Mesendoderm (in vitro differentiated cells): ENCODE results near the gene OSTF1.
A peak's percentile ranks its signal among the peaks of the same experiment; 100 is the strongest.

Source experiments
- DNase-seq: peaks from one replicate; pipeline ENCODE4 v3.0.0; 2013
- H2AK5ac ChIP-seq: 2 replicates; pipeline ENCODE4 v1.6.1; 2013; ENCODE audit warnings: low read length, inconsistent platforms
- H2BK120ac ChIP-seq: 2 replicates; pipeline ENCODE4 v1.6.1; 2013; ENCODE audit warnings: low read depth, mild to moderate bottlenecking, low read length, moderate library complexity, mixed read lengths
- H2BK15ac ChIP-seq: replicated peaks from 2 replicates; pipeline ENCODE4 v1.6.1; 2013; ENCODE audit warnings: low read depth, mild to moderate bottlenecking, moderate library complexity
- H2BK5ac ChIP-seq: 2 replicates; pipeline ENCODE4 v1.6.1; 2013; ENCODE audit warnings: low read length, inconsistent platforms
- H3K18ac ChIP-seq: 2 replicates; pipeline ENCODE4 v1.6.1; 2013; ENCODE audit warnings: mild to moderate bottlenecking, low read length, mixed read lengths
- H3K23ac ChIP-seq: one replicate; pipeline ENCODE4 v1.6.1; 2013; ENCODE audit warnings: low read length
- H3K27ac ChIP-seq: 2 replicates; pipeline ENCODE4 v1.5.1; 2013; ENCODE audit warnings: low read depth, mild to moderate bottlenecking, inconsistent platforms, low read length, moderate library complexity
- H3K27me3 ChIP-seq: 2 replicates; pipeline ENCODE4 v1.6.1; 2013; ENCODE audit warnings: low read length, control low read depth, mild to moderate bottlenecking, inconsistent platforms; ENCODE audit not compliant: insufficient read depth, poor library complexity
- H3K36me3 ChIP-seq: 2 replicates; pipeline ENCODE4 v1.6.1; 2013; ENCODE audit warnings: low read length, inconsistent platforms; ENCODE audit not compliant: control insufficient read depth, insufficient read depth
- H3K4ac ChIP-seq: one replicate; pipeline ENCODE4 v1.6.1; 2013; ENCODE audit warnings: low read depth, mild to moderate bottlenecking, low read length, moderate library complexity
- H3K4me1 ChIP-seq: 2 replicates; pipeline ENCODE4 v1.6.1; 2013; ENCODE audit warnings: low read depth, low read length, inconsistent platforms; ENCODE audit not compliant: control insufficient read depth
- H3K4me2 ChIP-seq: 2 replicates; pipeline ENCODE4 v1.6.1; 2013; ENCODE audit warnings: low read length
- H3K4me3 ChIP-seq: 2 replicates; pipeline ENCODE4 v1.5.1; 2013; ENCODE audit warnings: mild to moderate bottlenecking, low read length
- H3K56ac ChIP-seq: one replicate; pipeline ENCODE4 v1.6.1; 2013; ENCODE audit warnings: low read length
- H3K79me1 ChIP-seq: 2 replicates; pipeline ENCODE4 v1.6.1; 2013; ENCODE audit warnings: low read length, inconsistent platforms
- H3K79me2 ChIP-seq: 2 replicates; pipeline ENCODE4 v1.6.1; 2013; ENCODE audit warnings: mild to moderate bottlenecking, low read length; ENCODE audit not compliant: control insufficient read depth, insufficient read depth
- H3K9ac ChIP-seq: 2 replicates; pipeline ENCODE4 v1.6.1; 2013; ENCODE audit warnings: low read length, inconsistent platforms
- H4K5ac ChIP-seq: one replicate; pipeline ENCODE4 v1.6.1; 2013; ENCODE audit warnings: low read length
- H4K8ac ChIP-seq: one replicate; pipeline ENCODE4 v1.6.1; 2013; ENCODE audit warnings: low read depth, mild to moderate bottlenecking, control low read depth, low read length, moderate library complexity
- WGBS: extraction: QIAGEN DNeasy Blood & Tissue Kit; methylation state at CpG from one replicate; pipeline ENCODE4 v1.1.7; 2013; ENCODE audit warnings: low lambda C conversion rate, missing lambda C conversion rate; ENCODE audit not compliant: insufficient coverage; ENCODE audit errors: extremely low coverage; 5-methylcytosine and 5-hydroxymethylcytosine counted together

Gene OSTF1

GRCh38 chr9:75138260-75139040 lies 50.1 kb downstream of the OSTF1 start:
- no peak overlapping the region for H3K4ac ChIP-seq
- no peak for DNase-seq

GRCh38 chr9:75139201-75139600 lies 50.9 kb downstream of the OSTF1 start:
- Histone ChIP-seq H3K27me3 (no peaks in the 10 kb centered on the region), H3K4me3 (no peak overlapping the region), H4K5ac (no peak overlapping the region), H2BK15ac (no peak overlapping the region), H3K79me2 (no peaks in the 10 kb centered on the region), H3K56ac (no peak overlapping the region), H3K36me3 (no peaks in the 10 kb centered on the region), H4K8ac (no peak overlapping the region), H2AK5ac (no peak overlapping the region), H3K4ac (no peak overlapping the region), H3K18ac (no peak overlapping the region), H3K23ac (no peak overlapping the region), H3K4me1 (no peaks in the 10 kb centered on the region), H3K4me2 (no peak overlapping the region), H3K79me1 (no peaks in the 10 kb centered on the region), H3K27ac (no peak overlapping the region), H2BK120ac (no peak overlapping the region), H3K9ac (no peak overlapping the region), H2BK5ac (no peak overlapping the region)
- no peak for DNase-seq
- no CpG with 5 or more reads among the region's 7 CpGs for WGBS

More at GRCh38 chr9:75138260-75139040, 50.1 kb downstream of the OSTF1 start:
- H3K56ac ChIP-seq: no peak overlapping the region
- no peaks in the 10 kb centered on the region for H3K79me1 ChIP-seq
- no peak overlapping the region for H3K27ac ChIP-seq
- H4K5ac ChIP-seq: no peak overlapping the region
- no peak overlapping the region for H3K23ac ChIP-seq
- no peak overlapping the region for H4K8ac ChIP-seq
- no peak overlapping the region for H3K4me3 ChIP-seq
- no peaks in the 10 kb centered on the region for H3K4me1 ChIP-seq
- no peak overlapping the region for H2BK15ac ChIP-seq
- no peaks in the 10 kb centered on the region for H3K36me3 ChIP-seq
- no peak overlapping the region for H2BK120ac ChIP-seq
- H2AK5ac ChIP-seq: no peak overlapping the region
- no peak overlapping the region for H3K9ac ChIP-seq
- H3K79me2 ChIP-seq: no peaks in the 10 kb centered on the region
- no peak overlapping the region for H3K18ac ChIP-seq
- H3K27me3 ChIP-seq: no peaks in the 10 kb centered on the region
- no peak overlapping the region for H3K4me2 ChIP-seq
- WGBS: no CpG with 5 or more reads among the region's 1 CpG
- no peak overlapping the region for H2BK5ac ChIP-seq

- H3K56ac ChIP-seq: no peak overlapping the region
- H3K4me2 ChIP-seq: no peak overlapping the region
- H3K18ac ChIP-seq: no peak overlapping the region
- H4K5ac ChIP-seq: no peak overlapping the region
- DNase-seq: no peak
- H3K23ac ChIP-seq: no peak overlapping the region
- H3K4ac ChIP-seq: no peak overlapping the region
- no peaks in the 10 kb centered on the region for H3K79me2 ChIP-seq
- H2AK5ac ChIP-seq: no peak overlapping the region
- H3K36me3 ChIP-seq: no peaks in the 10 kb centered on the region
- no peak overlapping the region for H2BK5ac ChIP-seq
- H3K27me3 ChIP-seq: no peaks in the 10 kb centered on the region
- no peaks in the 10 kb centered on the region for H3K79me1 ChIP-seq
- no peak overlapping the region for H3K9ac ChIP-seq
- no peak overlapping the region for H3K4me3 ChIP-seq
- no peak overlapping the region for H2BK120ac ChIP-seq
- no peak overlapping the region for H2BK15ac ChIP-seq
- no CpG with 5 or more reads among the region's 3 CpGs for WGBS
- H4K8ac ChIP-seq: no peak overlapping the region
- no peak overlapping the region for H3K27ac ChIP-seq
- no peaks in the 10 kb centered on the region for H3K4me1 ChIP-seq
These were observed 51.9 kb downstream of the OSTF1 start for GRCh38 chr9:75140261-75140660.

GRCh38 chr9:75142202-75142601 lies 53.9 kb downstream of the OSTF1 start:
- Histone ChIP-seq H3K18ac (no peak overlapping the region), H3K79me1 (no peaks in the 10 kb centered on the region), H3K4me3 (no peak overlapping the region), H3K36me3 (no peaks in the 10 kb centered on the region), H2BK120ac (no peak overlapping the region), H3K23ac (no peak overlapping the region), H2BK5ac (no peak overlapping the region), H3K79me2 (no peaks in the 10 kb centered on the region), H4K8ac (no peak overlapping the region), H3K4ac (no peak overlapping the region), H3K27ac (no peak overlapping the region), H3K27me3 (no peaks in the 10 kb centered on the region), H3K4me1 (no peaks in the 10 kb centered on the region), H2AK5ac (no peak overlapping the region), H4K5ac (no peak overlapping the region), H2BK15ac (no peak overlapping the region), H3K56ac (no peak overlapping the region), H3K4me2 (no peak overlapping the region), H3K9ac (no peak overlapping the region)
- no CpG with 5 or more reads among the region's 2 CpGs for WGBS
- no peak for DNase-seq

- H2AK5ac ChIP-seq: no peak overlapping the region
- no peak overlapping the region for H2BK5ac ChIP-seq
- H4K5ac ChIP-seq: no peak overlapping the region
- no peaks in the 10 kb centered on the region for H3K36me3 ChIP-seq
- no peaks in the 10 kb centered on the region for H3K79me1 ChIP-seq
- no peaks in the 10 kb centered on the region for H3K4me1 ChIP-seq
- no peak overlapping the region for H3K4me2 ChIP-seq
- no peak overlapping the region for H3K4me3 ChIP-seq
- WGBS: no CpG with 5 or more reads among the region's 3 CpGs
- H2BK120ac ChIP-seq: no peak overlapping the region
- H3K56ac ChIP-seq: no peak overlapping the region
- no peak overlapping the region for H3K27ac ChIP-seq
- no peak overlapping the region for H2BK15ac ChIP-seq
- H3K4ac ChIP-seq: no peak overlapping the region
- no peak overlapping the region for H3K9ac ChIP-seq
- H3K79me2 ChIP-seq: no peaks in the 10 kb centered on the region
- H3K18ac ChIP-seq: no peak overlapping the region
- no peak overlapping the region for H4K8ac ChIP-seq
- DNase-seq: peak; percentile 13
- no peak overlapping the region for H3K23ac ChIP-seq
- no peaks in the 10 kb centered on the region for H3K27me3 ChIP-seq
These were observed 57.9 kb downstream of the OSTF1 start for GRCh38 chr9:75146229-75146628.

- H3K79me2 ChIP-seq: no peaks in the 10 kb centered on the region
- H3K36me3 ChIP-seq: no peaks in the 10 kb centered on the region
- no peak overlapping the region for H3K27ac ChIP-seq
- no peak overlapping the region for H2BK15ac ChIP-seq
- H3K4me3 ChIP-seq: no peak overlapping the region
- H3K23ac ChIP-seq: no peak overlapping the region
- H4K8ac ChIP-seq: no peak overlapping the region
- no peak overlapping the region for H4K5ac ChIP-seq
- DNase-seq: no peak
- H2BK5ac ChIP-seq: no peak overlapping the region
- no peak overlapping the region for H3K9ac ChIP-seq
- no peak overlapping the region for H3K56ac ChIP-seq
- no peak overlapping the region for H3K4ac ChIP-seq
- no peak overlapping the region for H3K18ac ChIP-seq
- no peaks in the 10 kb centered on the region for H3K79me1 ChIP-seq
- H3K4me2 ChIP-seq: no peak overlapping the region
- H3K27me3 ChIP-seq: no peaks in the 10 kb centered on the region
- H2BK120ac ChIP-seq: no peak overlapping the region
- WGBS: no CpG with 5 or more reads among the region's 4 CpGs
- H2AK5ac ChIP-seq: no peak overlapping the region
- H3K4me1 ChIP-seq: no peaks in the 10 kb centered on the region
These were observed 59.3 kb downstream of the OSTF1 start for GRCh38 chr9:75147638-75148037.
